Mammary epithelial cell (primary cell): ENCODE data around the gene TMEM182.

Experiments
- EZH2 ChIP-seq: IDR thresholded peaks from 2 replicates; pipeline ENCODE4 v1.6.1; 2012; ENCODE audit warnings: low read length, inconsistent platforms, borderline replicate concordance
- TF ChIP-seq, protein P1 (sequence below), 2 donors: IDR thresholded peaks in 1 of 2; conservative IDR thresholded peaks in 1 of 2; 2 replicates each; pipeline ENCODE4 v1.5.1; 2011 to 2012; ENCODE audit warnings: inconsistent platforms in 2 of 2, low read length in 2 of 2, mild to moderate bottlenecking in 2 of 2, control low read depth in 1 of 2, low read depth in 1 of 2; ENCODE audit not compliant: insufficient read depth in 1 of 2; ENCODE audit errors: extremely low read depth in 1 of 2

DNA sequence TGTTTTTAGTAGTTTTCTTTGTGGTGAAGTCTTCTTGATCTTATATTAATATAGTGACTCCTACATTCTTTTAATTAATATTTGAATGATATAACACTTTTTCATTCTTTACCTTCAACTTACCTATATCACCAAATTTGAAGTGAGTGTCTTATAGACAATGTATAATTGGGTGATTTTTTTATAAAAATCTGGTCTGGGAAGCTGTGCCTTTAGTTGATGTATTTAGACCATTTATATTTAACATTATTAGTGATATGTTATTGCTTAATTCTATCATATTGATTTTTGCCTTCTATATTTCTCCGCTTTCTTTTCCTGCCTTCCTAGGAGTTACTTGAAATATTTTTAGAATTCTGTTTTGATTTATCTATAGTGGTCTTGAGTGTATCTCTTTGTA lies 16.4 kb downstream of the TMEM182 start:
- TF ChIP-seq, protein P1, sequence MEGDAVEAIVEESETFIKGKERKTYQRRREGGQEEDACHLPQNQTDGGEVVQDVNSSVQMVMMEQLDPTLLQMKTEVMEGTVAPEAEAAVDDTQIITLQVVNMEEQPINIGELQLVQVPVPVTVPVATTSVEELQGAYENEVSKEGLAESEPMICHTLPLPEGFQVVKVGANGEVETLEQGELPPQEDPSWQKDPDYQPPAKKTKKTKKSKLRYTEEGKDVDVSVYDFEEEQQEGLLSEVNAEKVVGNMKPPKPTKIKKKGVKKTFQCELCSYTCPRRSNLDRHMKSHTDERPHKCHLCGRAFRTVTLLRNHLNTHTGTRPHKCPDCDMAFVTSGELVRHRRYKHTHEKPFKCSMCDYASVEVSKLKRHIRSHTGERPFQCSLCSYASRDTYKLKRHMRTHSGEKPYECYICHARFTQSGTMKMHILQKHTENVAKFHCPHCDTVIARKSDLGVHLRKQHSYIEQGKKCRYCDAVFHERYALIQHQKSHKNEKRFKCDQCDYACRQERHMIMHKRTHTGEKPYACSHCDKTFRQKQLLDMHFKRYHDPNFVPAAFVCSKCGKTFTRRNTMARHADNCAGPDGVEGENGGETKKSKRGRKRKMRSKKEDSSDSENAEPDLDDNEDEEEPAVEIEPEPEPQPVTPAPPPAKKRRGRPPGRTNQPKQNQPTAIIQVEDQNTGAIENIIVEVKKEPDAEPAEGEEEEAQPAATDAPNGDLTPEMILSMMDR (conservative IDR thresholded peaks at IDR 0.05 in 1 of 2, IDR thresholded peaks at IDR 0.05 in 1 of 2; ENCODE audit: extremely low read depth in 1 of 2, insufficient read depth in 1 of 2, low read depth in 1 of 2, low read length in 2 of 2), result no peak
- TF ChIP-seq EZH2, result no peak
